ENCODE data around the gene SNAI3. TPM values are rescaled to one million over a fixed set of nuclear protein-coding genes. Genes with fewer than 3 reads are reported as not detected.

The SNAI3 gene
- total RNA-seq, 4 donors from 2014 or later: 0.70 to 0.80 TPM; not detected in 2

GRCh38 chr16:88720396-88720970 is 34.2 kb upstream of the SNAI3 start:
- Histone ChIP-seq H3K36me3 (peaks cover 0 to 98% (median 0%) of the 10 kb centered on the region in 3 donors), H3K27me3 (no peaks in the 10 kb centered on the region), H3K4me1 (no peaks in the 10 kb centered on the region), H3K9me3 (no peaks in the 10 kb centered on the region), H3K27ac (no peak overlapping the region), H3K4me3 (no peak overlapping the region)
- TF ChIP-seq CTCF (IDR thresholded peaks at IDR 0.05) (no peak), POLR2A (IDR thresholded peaks at IDR 0.05) (no peak)
- no peak for DNase-seq

DNA sequence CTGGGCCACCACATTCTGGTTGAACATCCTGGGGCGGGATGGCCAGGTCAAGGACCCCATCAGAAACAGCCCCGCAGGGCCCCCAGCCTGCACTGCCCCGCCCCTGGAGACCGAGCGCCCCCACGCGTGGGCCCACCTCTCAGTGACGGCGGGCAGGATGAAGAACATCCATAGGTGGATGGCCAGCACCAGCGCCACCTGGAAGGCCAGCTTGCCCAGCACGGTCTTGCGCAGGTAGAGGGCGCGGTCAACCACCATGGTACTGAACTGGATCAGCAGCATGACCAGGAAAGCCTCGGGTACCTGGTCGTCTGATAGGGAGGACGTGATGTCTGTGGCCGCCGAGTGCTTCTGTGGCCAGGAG is 33.6 kb upstream of the SNAI3 start:
- Histone ChIP-seq H3K4me1 (no peaks in the 10 kb centered on the region), H3K9me3 (no peaks in the 10 kb centered on the region), H3K27me3 (no peaks in the 10 kb centered on the region), H3K4me3 (no peak overlapping the region), H3K27ac (no peak overlapping the region), H3K36me3 (peaks cover 0 to 98% (median 0%) of the 10 kb centered on the region in 3 donors)
- DNase-seq: no peak
- TF ChIP-seq POLR2A (IDR thresholded peaks at IDR 0.05): no peak
- TF ChIP-seq CTCF (IDR thresholded peaks at IDR 0.05): no peak

- no peak overlapping the region for H3K4me3 ChIP-seq
- H3K27ac ChIP-seq: no peak overlapping the region
- no peaks in the 10 kb centered on the region for H3K27me3 ChIP-seq
- H3K36me3 ChIP-seq: peaks cover 0 to 98% (median 0%) of the 10 kb centered on the region in 3 donors
- no peaks in the 10 kb centered on the region for H3K4me1 ChIP-seq
- TF ChIP-seq POLR2A (IDR thresholded peaks at IDR 0.05) (no peak), CTCF (IDR thresholded peaks at IDR 0.05) (no peak)
- no peaks in the 10 kb centered on the region for H3K9me3 ChIP-seq
- no peak for DNase-seq
Observed at GRCh38 chr16:88719267-88719932, 33.1 kb upstream of the SNAI3 start.

- H3K9me3 ChIP-seq: no peaks in the 10 kb centered on the region
- no peaks in the 10 kb centered on the region for H3K4me1 ChIP-seq
- H3K27me3 ChIP-seq: no peaks in the 10 kb centered on the region
- DNase-seq: no peak
- peaks cover 0 to 98% (median 0%) of the 10 kb centered on the region in 3 donors for H3K36me3 ChIP-seq
- TF ChIP-seq CTCF (IDR thresholded peaks at IDR 0.05) (no peak), POLR2A (IDR thresholded peaks at IDR 0.05) (no peak)
- H3K4me3 ChIP-seq: no peak overlapping the region
- H3K27ac ChIP-seq: no peak overlapping the region
Observed at GRCh38 chr16:88718178-88718577, 31.9 kb upstream of the SNAI3 start.

GRCh38 chr16:88716601-88717001 is 30.3 kb upstream of the SNAI3 start:
- H3K36me3 ChIP-seq: peaks cover 0 to 82% (median 0%) of the 10 kb centered on the region in 3 donors
- no peak overlapping the region for H3K27ac ChIP-seq
- TF ChIP-seq POLR2A (IDR thresholded peaks at IDR 0.05) (no peak), CTCF (IDR thresholded peaks at IDR 0.05) (no peak)
- no peaks in the 10 kb centered on the region for H3K9me3 ChIP-seq
- no peak overlapping the region for H3K4me3 ChIP-seq
- no peaks in the 10 kb centered on the region for H3K27me3 ChIP-seq
- DNase-seq: no peak
- no peaks in the 10 kb centered on the region for H3K4me1 ChIP-seq

All from Peyer's patch (tissue), 4 donors.